T-helper 2 cell treated with Interferon-gamma antibody and Interleukin-4, amounts not matched to agents 5 μg/mL and 100 μg/mL, for 36 hours (primary cell): ENCODE data around the gene DZIP1.
"Not testable (repeated sequence)": the region's sequence is repeated elsewhere in the genome, so short reads cannot be mapped to it uniquely, and the experiment has no call there.

ENCODE experiments used
- DNase-seq: peaks from one replicate; pipeline ENCODE4 v3.0.0; 2021; ENCODE audit warnings: low spot score
- H3K27ac Mint-ChIP-seq: one replicate; pipeline ENCODE4 v1.8.0; 2021; ENCODE audit warnings: mild to moderate bottlenecking, mixed read lengths
- H3K27me3 Mint-ChIP-seq: one replicate; pipeline ENCODE4 v1.8.0; 2021; ENCODE audit warnings: low read depth, mixed read lengths
- H3K36me3 Mint-ChIP-seq: one replicate; pipeline ENCODE4 v1.8.0; 2021; ENCODE audit warnings: low read depth, mixed read lengths
- H3K4me1 Mint-ChIP-seq: one replicate; pipeline ENCODE4 v1.8.0; 2021; ENCODE audit warnings: low read depth, mixed read lengths
- H3K4me3 Mint-ChIP-seq: one replicate; pipeline ENCODE4 v1.8.0; 2022; ENCODE audit warnings: mild to moderate bottlenecking, moderate library complexity, mixed read lengths
- H3K9me3 Mint-ChIP-seq: one replicate; pipeline ENCODE4 v1.8.0; 2021; ENCODE audit warnings: mixed read lengths

DZIP1 gene

GRCh38 chr13:95604556-95604915 is 40.0 kb downstream of the DZIP1 start:
- Mint-ChIP-seq H3K27me3 (peaks cover 4% of the 10 kb centered on the region), H3K4me3 (no peak overlapping the region), H3K36me3 (no peaks in the 10 kb centered on the region), H3K9me3 (no peaks in the 10 kb centered on the region), H3K4me1 (no peaks in the 10 kb centered on the region), H3K27ac (no peak overlapping the region)
- no peak for DNase-seq

- Mint-ChIP-seq H3K27ac (no peak overlapping the region), H3K9me3 (no peaks in the 10 kb centered on the region), H3K4me3 (no peak overlapping the region), H3K27me3 (peaks cover 4% of the 10 kb centered on the region), H3K4me1 (no peaks in the 10 kb centered on the region), H3K36me3 (no peaks in the 10 kb centered on the region)
- no peak for DNase-seq
These were observed 40.5 kb downstream of the DZIP1 start for GRCh38 chr13:95603887-95604555.

GRCh38 chr13:95601906-95602305 is 42.6 kb downstream of the DZIP1 start:
- no peak overlapping the region for H3K27ac Mint-ChIP-seq
- no peaks in the 10 kb centered on the region for H3K36me3 Mint-ChIP-seq
- no peaks in the 10 kb centered on the region for H3K27me3 Mint-ChIP-seq
- no peak overlapping the region for H3K4me3 Mint-ChIP-seq
- no peaks in the 10 kb centered on the region for H3K9me3 Mint-ChIP-seq
- H3K4me1 Mint-ChIP-seq: no peaks in the 10 kb centered on the region
- DNase-seq: no peak

- Mint-ChIP-seq H3K4me1 (no peaks in the 10 kb centered on the region), H3K27ac (no peak overlapping the region), H3K27me3 (no peaks in the 10 kb centered on the region), H3K9me3 (no peaks in the 10 kb centered on the region), H3K4me3 (no peak overlapping the region), H3K36me3 (no peaks in the 10 kb centered on the region)
- DNase-seq: no peak
These were observed 43.3 kb downstream of the DZIP1 start for GRCh38 chr13:95601216-95601615.

- Mint-ChIP-seq H3K9me3 (no peaks in the 10 kb centered on the region), H3K4me1 (no peaks in the 10 kb centered on the region), H3K27me3 (peaks cover 3% of the 10 kb centered on the region), H3K27ac (no peak overlapping the region), H3K36me3 (no peaks in the 10 kb centered on the region), H3K4me3 (no peak overlapping the region)
- no peak for DNase-seq
These were observed 47.8 kb downstream of the DZIP1 start for GRCh38 chr13:95596701-95597100.

- no peaks in the 10 kb centered on the region for H3K4me1 Mint-ChIP-seq
- no peak overlapping the region for H3K27ac Mint-ChIP-seq
- H3K27me3 Mint-ChIP-seq: peaks cover 3% of the 10 kb centered on the region
- no peaks in the 10 kb centered on the region for H3K36me3 Mint-ChIP-seq
- H3K9me3 Mint-ChIP-seq: no peaks in the 10 kb centered on the region
- H3K4me3 Mint-ChIP-seq: no peak overlapping the region
- DNase-seq: no peak
These were observed 51.0 kb downstream of the DZIP1 start for GRCh38 chr13:95593462-95593861.

- H3K4me3 Mint-ChIP-seq: no peak overlapping the region
- no peaks in the 10 kb centered on the region for H3K4me1 Mint-ChIP-seq
- DNase-seq: no peak
- no peak overlapping the region for H3K27ac Mint-ChIP-seq
- H3K9me3 Mint-ChIP-seq: no peaks in the 10 kb centered on the region
- H3K36me3 Mint-ChIP-seq: no peaks in the 10 kb centered on the region
- H3K27me3 Mint-ChIP-seq: peaks cover 3% of the 10 kb centered on the region
These were observed 55.8 kb downstream of the DZIP1 start for GRCh38 chr13:95588721-95589120.

- Mint-ChIP-seq H3K9me3 (no peaks in the 10 kb centered on the region), H3K4me1 (no peaks in the 10 kb centered on the region), H3K4me3 (no peak overlapping the region), H3K27me3 (peaks cover 3% of the 10 kb centered on the region), H3K27ac (no peak overlapping the region), H3K36me3 (no peaks in the 10 kb centered on the region)
- no peak for DNase-seq
These were observed 56.4 kb downstream of the DZIP1 start for GRCh38 chr13:95588134-95588533.

GRCh38 chr13:95585867-95586266 is 58.6 kb downstream of the DZIP1 start:
- no peak for DNase-seq
- no peaks in the 10 kb centered on the region for H3K36me3 Mint-ChIP-seq
- no peaks in the 10 kb centered on the region for H3K27me3 Mint-ChIP-seq
- no peaks in the 10 kb centered on the region for H3K9me3 Mint-ChIP-seq
- no peaks in the 10 kb centered on the region for H3K4me1 Mint-ChIP-seq
- H3K4me3 Mint-ChIP-seq: no peak overlapping the region
- H3K27ac Mint-ChIP-seq: no peak overlapping the region

- H3K27me3 Mint-ChIP-seq: no peaks in the 10 kb centered on the region
- no peaks in the 10 kb centered on the region for H3K9me3 Mint-ChIP-seq
- no peak overlapping the region for H3K4me3 Mint-ChIP-seq
- no peaks in the 10 kb centered on the region for H3K4me1 Mint-ChIP-seq
- no peak for DNase-seq
- H3K27ac Mint-ChIP-seq: no peak overlapping the region
- H3K36me3 Mint-ChIP-seq: no peaks in the 10 kb centered on the region
These were observed 65.2 kb downstream of the DZIP1 start for GRCh38 chr13:95579303-95579702.

- H3K4me3 Mint-ChIP-seq: no peak overlapping the region
- no peaks in the 10 kb centered on the region for H3K36me3 Mint-ChIP-seq
- no peak overlapping the region for H3K27ac Mint-ChIP-seq
- H3K27me3 Mint-ChIP-seq: no peaks in the 10 kb centered on the region
- no peaks in the 10 kb centered on the region for H3K9me3 Mint-ChIP-seq
- no peaks in the 10 kb centered on the region for H3K4me1 Mint-ChIP-seq
- no peak for DNase-seq
These were observed 71.3 kb downstream of the DZIP1 start for GRCh38 chr13:95573221-95573620.

- H3K4me3 Mint-ChIP-seq: no peak overlapping the region
- no peaks in the 10 kb centered on the region for H3K4me1 Mint-ChIP-seq
- no peaks in the 10 kb centered on the region for H3K9me3 Mint-ChIP-seq
These were observed 72.6 kb downstream of the DZIP1 start for GRCh38 chr13:95571941-95572340.

GRCh38 chr13:95570016-95570415 is 74.5 kb downstream of the DZIP1 start:
- DNase-seq: no peak
- Mint-ChIP-seq H3K4me3 (no peak overlapping the region), H3K27ac (no peak overlapping the region), H3K27me3 (no peaks in the 10 kb centered on the region), H3K4me1 (no peaks in the 10 kb centered on the region), H3K36me3 (no peaks in the 10 kb centered on the region), H3K9me3 (no peaks in the 10 kb centered on the region)

More at GRCh38 chr13:95571941-95572340, 72.6 kb downstream of the DZIP1 start:
- H3K27ac Mint-ChIP-seq: no peak overlapping the region
- H3K27me3 Mint-ChIP-seq: no peaks in the 10 kb centered on the region
- DNase-seq: no peak
- no peaks in the 10 kb centered on the region for H3K36me3 Mint-ChIP-seq

- Mint-ChIP-seq H3K36me3 (no peaks in the 10 kb centered on the region), H3K27me3 (no peaks in the 10 kb centered on the region), H3K4me3 (no peak overlapping the region), H3K27ac (no peak overlapping the region), H3K4me1 (no peaks in the 10 kb centered on the region), H3K9me3 (no peaks in the 10 kb centered on the region)
- DNase-seq: no peak
These were observed 76.4 kb downstream of the DZIP1 start for GRCh38 chr13:95568131-95568530.

- H3K9me3 Mint-ChIP-seq, H3K27me3 Mint-ChIP-seq, DNase-seq, H3K4me1 Mint-ChIP-seq, H3K27ac Mint-ChIP-seq, H3K4me3 Mint-ChIP-seq, H3K36me3 Mint-ChIP-seq: not testable (repeated sequence)
These were observed 78.7 kb downstream of the DZIP1 start for GRCh38 chr13:95565758-95566157.
